ENCODE data around the gene ARFGAP2. TPM values are rescaled to one million over a fixed set of nuclear protein-coding genes. Genes with fewer than 3 reads are reported as not detected.

The ARFGAP2 gene
- total and polyA plus RNA-seq, 2 donors (not counting 3 experiments of a cell fraction or from before 2014, with no cell fraction given): 78.9 to 108 TPM

DNA sequence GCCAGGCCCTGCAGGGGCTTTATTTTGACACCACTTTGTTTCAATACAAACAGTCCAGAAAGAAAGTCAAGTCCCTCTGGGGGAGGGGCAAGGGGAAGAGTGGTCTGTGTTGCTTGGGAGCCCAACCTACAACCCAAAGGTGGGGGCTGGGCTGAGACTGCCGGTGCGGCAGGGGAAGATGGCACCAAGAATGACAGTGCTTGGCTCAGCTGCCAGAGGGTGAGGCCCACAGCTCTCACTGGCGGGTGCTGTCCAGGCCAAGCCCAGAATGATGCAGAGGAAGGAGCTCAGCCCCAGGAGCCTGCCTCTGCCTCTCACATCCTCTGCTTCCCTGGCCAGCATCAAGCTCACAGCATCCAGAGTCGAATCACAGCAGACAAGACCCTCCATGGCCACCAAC is 12.4 kb downstream of the ARFGAP2 start:
- no peak overlapping the region for H3K27ac ChIP-seq (ENCODE audit: insufficient read depth, low read depth, low read length)
- H3K4me3 ChIP-seq (replicated peaks in 1 of 3; ENCODE audit: insufficient read depth in 1 of 3, low read depth in 1 of 3, low read length in 3 of 3): no peak overlapping the region
- no peaks in the 10 kb centered on the region for H3K4me1 ChIP-seq (ENCODE audit: control insufficient read depth, extremely low read depth, insufficient read depth, low read length)
- FAIRE-seq: no peak
- H4K20me1 ChIP-seq (replicated peaks; ENCODE audit: control insufficient read depth, extremely low read depth, insufficient read depth, low read length): no peaks in the 10 kb centered on the region
- peaks cover 11 to 46% of the 10 kb centered on the region in 2 experiments for H3K36me3 ChIP-seq (ENCODE audit: control insufficient read depth in 2 of 2, extremely low read depth in 1 of 2, insufficient read depth in 2 of 2, low read length in 2 of 2)
- H3K9me3 ChIP-seq (replicated peaks; ENCODE audit: control insufficient read depth, insufficient read depth, low read length): no peaks in the 10 kb centered on the region
- POLR2A ChIA-PET: no interaction called here
- dilution Hi-C loops (cut with MboI; ENCODE audit: extremely low pct_ligation_motif_present, low sequenced_read_pairs) (no loop called here), intact Hi-C loops (cut with micrococcal nuclease) (no loop called here)
- BruUV-seq (replicated peaks): TSS peak; percentile 7
- no peak overlapping the region for H3K4me2 ChIP-seq (ENCODE audit: insufficient read depth, low read length)
- DNase-seq (ENCODE audit: low read depth, low spot score): no peak
- H2AFZ ChIP-seq (ENCODE audit: low read depth, low read length): no peak overlapping the region
- H3K27me3 ChIP-seq (ENCODE audit: control insufficient read depth in 2 of 2, insufficient read depth in 2 of 2, low read length in 2 of 2): no peaks in the 10 kb centered on the region
- H3K79me2 ChIP-seq (ENCODE audit: control insufficient read depth, insufficient read depth, low read length): peaks cover 4% of the 10 kb centered on the region
- no peaks in the 10 kb centered on the region for H3K9me1 ChIP-seq (replicated peaks; ENCODE audit: control insufficient read depth, extremely low read depth, insufficient read depth, low read length)
- no peak overlapping the region for H3K9ac ChIP-seq (replicated peaks; ENCODE audit: extremely low read depth, insufficient read depth, low read length)
- CTCF ChIA-PET: interaction anchor here (4.5 kb wide), 1 partner anchor 11 kb away, joined by 36 read pairs; no protein-coding TSS in a partner anchor
- no peak for TF ChIP-seq JUN (IDR thresholded peaks at IDR 0.05; ENCODE audit: borderline replicate concordance, insufficient read depth, insufficient read length, low read depth)
- no peak for TF ChIP-seq POLR2AphosphoS5 (IDR thresholded peaks at IDR 0.05; ENCODE audit: insufficient read depth, low read depth, low read length)
- TF ChIP-seq, protein P1, sequence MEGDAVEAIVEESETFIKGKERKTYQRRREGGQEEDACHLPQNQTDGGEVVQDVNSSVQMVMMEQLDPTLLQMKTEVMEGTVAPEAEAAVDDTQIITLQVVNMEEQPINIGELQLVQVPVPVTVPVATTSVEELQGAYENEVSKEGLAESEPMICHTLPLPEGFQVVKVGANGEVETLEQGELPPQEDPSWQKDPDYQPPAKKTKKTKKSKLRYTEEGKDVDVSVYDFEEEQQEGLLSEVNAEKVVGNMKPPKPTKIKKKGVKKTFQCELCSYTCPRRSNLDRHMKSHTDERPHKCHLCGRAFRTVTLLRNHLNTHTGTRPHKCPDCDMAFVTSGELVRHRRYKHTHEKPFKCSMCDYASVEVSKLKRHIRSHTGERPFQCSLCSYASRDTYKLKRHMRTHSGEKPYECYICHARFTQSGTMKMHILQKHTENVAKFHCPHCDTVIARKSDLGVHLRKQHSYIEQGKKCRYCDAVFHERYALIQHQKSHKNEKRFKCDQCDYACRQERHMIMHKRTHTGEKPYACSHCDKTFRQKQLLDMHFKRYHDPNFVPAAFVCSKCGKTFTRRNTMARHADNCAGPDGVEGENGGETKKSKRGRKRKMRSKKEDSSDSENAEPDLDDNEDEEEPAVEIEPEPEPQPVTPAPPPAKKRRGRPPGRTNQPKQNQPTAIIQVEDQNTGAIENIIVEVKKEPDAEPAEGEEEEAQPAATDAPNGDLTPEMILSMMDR (IDR thresholded peaks at IDR 0.05; ENCODE audit: extremely low read depth in 1 of 2, insufficient read depth in 1 of 2, low read depth in 1 of 2, low read length in 2 of 2): no peak
- no peak for TF ChIP-seq MYC (IDR thresholded peaks at IDR 0.05; ENCODE audit: low read depth, low read length)
- TF ChIP-seq, protein P2, sequence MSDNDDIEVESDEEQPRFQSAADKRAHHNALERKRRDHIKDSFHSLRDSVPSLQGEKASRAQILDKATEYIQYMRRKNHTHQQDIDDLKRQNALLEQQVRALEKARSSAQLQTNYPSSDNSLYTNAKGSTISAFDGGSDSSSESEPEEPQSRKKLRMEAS (IDR thresholded peaks at IDR 0.05; ENCODE audit: insufficient read depth, insufficient read length): no peak
- no peak for TF ChIP-seq FOS (IDR thresholded peaks at IDR 0.05; ENCODE audit: borderline replicate concordance, insufficient read depth, low read length)
- TF ChIP-seq POLR2A (IDR thresholded peaks at IDR 0.05; ENCODE audit: low read depth, low read length): no peak
- TF ChIP-seq EZH2 (IDR thresholded peaks at IDR 0.05; ENCODE audit: borderline replicate concordance, low read depth, low read length, severe bottlenecking): no peak
- TF ChIP-seq GATA2 (IDR thresholded peaks at IDR 0.05; ENCODE audit: insufficient read depth, insufficient read length, low read depth, low read length): no peak
